RWPE2 (cell line): ENCODE data around the gene SMIM41.

Source experiments
- ATAC-seq: fragments of 200-7000 bp; cut with Tn5 transposase; 3 replicates; pipeline ENCODE4 v1.9.1; 2021; ENCODE audit warnings: low read depth
- DNase-seq: peaks from one replicate; pipeline ENCODE4 v3.0.0-alpha.2; 2020; ENCODE audit warnings: low spot score
- H3K27ac ChIP-seq: fragments of 450-650 bp; 2 replicates; pipeline ENCODE4 v1.5.1; 2017; ENCODE audit warnings: mild to moderate bottlenecking; ENCODE audit not compliant: poor library complexity, severe bottlenecking
- H3K27me3 ChIP-seq: fragments of 250-450 bp; sonication (Bioruptor Pico); 2 replicates; pipeline ENCODE4 v1.5.1; 2021; ENCODE audit warnings: mild to moderate bottlenecking, moderate library complexity; ENCODE audit not compliant: insufficient read depth, poor library complexity, severe bottlenecking
- H3K36me3 ChIP-seq: fragments of 250-450 bp; sonication (Bioruptor Pico); 2 replicates; pipeline ENCODE4 v1.5.1; 2020; ENCODE audit warnings: low read depth, mild to moderate bottlenecking, moderate library complexity
- H3K4me1 ChIP-seq: fragments of 250-450 bp; sonication (Bioruptor Pico); 2 replicates; pipeline ENCODE4 v1.5.1; 2021; ENCODE audit warnings: mild to moderate bottlenecking, moderate library complexity; ENCODE audit not compliant: insufficient read depth, poor library complexity, severe bottlenecking
- H3K4me3 ChIP-seq: fragments of 250-450 bp; sonication (Bioruptor Pico); 2 replicates; pipeline ENCODE4 v1.5.1; 2021; ENCODE audit warnings: mild to moderate bottlenecking, moderate library complexity; ENCODE audit not compliant: severe bottlenecking
- H3K9me3 ChIP-seq: fragments of 250-450 bp; sonication (Bioruptor Pico); 2 replicates; pipeline ENCODE4 v1.5.1; 2021; ENCODE audit warnings: mild to moderate bottlenecking, moderate library complexity; ENCODE audit not compliant: severe bottlenecking
- TF ChIP-seq, protein P1 (sequence below): fragments of 450-650 bp; IDR thresholded peaks from one replicate; pipeline ENCODE4 v1.5.1; 2017; ENCODE audit warnings: mild to moderate bottlenecking, moderate library complexity; ENCODE audit not compliant: poor library complexity, severe bottlenecking

SMIM41 gene

DNA sequence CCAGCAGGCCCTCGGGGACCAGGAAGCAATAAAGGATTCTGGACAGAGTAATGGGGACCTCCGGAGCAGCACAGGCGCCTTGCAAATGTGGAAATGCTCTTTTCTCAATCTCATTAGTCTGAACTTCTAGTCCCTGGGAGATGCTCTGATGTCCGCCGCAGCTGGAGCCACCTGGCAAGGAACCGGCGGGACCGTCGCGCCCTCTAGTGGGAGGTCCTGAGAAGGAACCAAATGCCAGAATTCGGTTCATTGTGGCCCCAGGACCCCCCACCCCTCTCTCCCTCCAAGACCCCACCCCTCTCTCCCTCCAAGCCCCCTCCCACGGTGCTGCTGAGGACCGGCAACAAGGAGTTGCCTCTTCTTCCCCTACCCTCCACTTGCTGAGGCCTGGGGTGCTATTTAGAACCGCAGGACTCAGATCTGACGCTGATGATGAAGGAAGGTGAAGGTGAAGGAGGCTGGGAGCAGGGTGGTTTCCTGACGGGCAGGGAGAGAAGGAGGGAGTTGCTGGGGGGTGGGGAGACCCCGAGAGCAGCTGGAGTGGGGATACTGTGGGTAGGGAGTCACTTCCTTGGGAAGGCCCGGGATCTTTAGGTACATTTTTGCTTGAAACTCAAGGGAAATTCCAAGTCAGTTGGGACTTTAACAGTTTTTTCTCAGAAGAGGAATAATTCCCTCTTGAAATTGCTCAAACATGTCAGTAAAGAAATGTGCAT is 42.5 kb downstream of the SMIM41 start:
- DNase-seq (no peak), ATAC-seq (no peak; the same call in 2 of the 3 replicates)
- TF ChIP-seq, protein P1, sequence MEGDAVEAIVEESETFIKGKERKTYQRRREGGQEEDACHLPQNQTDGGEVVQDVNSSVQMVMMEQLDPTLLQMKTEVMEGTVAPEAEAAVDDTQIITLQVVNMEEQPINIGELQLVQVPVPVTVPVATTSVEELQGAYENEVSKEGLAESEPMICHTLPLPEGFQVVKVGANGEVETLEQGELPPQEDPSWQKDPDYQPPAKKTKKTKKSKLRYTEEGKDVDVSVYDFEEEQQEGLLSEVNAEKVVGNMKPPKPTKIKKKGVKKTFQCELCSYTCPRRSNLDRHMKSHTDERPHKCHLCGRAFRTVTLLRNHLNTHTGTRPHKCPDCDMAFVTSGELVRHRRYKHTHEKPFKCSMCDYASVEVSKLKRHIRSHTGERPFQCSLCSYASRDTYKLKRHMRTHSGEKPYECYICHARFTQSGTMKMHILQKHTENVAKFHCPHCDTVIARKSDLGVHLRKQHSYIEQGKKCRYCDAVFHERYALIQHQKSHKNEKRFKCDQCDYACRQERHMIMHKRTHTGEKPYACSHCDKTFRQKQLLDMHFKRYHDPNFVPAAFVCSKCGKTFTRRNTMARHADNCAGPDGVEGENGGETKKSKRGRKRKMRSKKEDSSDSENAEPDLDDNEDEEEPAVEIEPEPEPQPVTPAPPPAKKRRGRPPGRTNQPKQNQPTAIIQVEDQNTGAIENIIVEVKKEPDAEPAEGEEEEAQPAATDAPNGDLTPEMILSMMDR = peak; percentile 91

DNA sequence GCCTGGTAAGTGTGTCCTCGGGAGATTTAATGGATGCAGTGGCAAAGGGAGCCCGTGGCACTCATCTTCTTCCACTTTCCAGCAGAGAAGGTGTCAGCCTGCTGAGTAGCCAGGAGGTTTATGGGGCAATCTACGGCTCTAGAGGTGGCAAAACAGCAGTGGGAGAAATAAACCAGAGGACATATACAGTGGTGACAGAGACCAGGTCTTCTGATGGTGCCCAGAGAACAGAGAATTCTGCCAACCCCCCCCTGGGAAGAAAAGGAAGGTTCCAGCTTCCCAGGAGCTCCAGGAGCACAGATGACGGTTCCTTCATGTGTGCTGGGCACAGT is 43.0 kb downstream of the SMIM41 start:
- H3K36me3 ChIP-seq = no peaks in the 10 kb centered on the region
- H3K9me3 ChIP-seq = no peaks in the 10 kb centered on the region
- H3K4me3 ChIP-seq = no peak overlapping the region
- no peaks in the 10 kb centered on the region for H3K27me3 ChIP-seq
- TF ChIP-seq, protein P1 = no peak
- ATAC-seq = no peak
- H3K4me1 ChIP-seq = no peaks in the 10 kb centered on the region
- no peak for DNase-seq
- no peak overlapping the region for H3K27ac ChIP-seq

More for the DNA sequence above, 42.5 kb downstream of the SMIM41 start:
- Histone ChIP-seq H3K4me3 (no peak overlapping the region), H3K4me1 (no peaks in the 10 kb centered on the region), H3K36me3 (no peaks in the 10 kb centered on the region), H3K9me3 (no peaks in the 10 kb centered on the region), H3K27me3 (no peaks in the 10 kb centered on the region), H3K27ac (no peak overlapping the region)

DNA sequence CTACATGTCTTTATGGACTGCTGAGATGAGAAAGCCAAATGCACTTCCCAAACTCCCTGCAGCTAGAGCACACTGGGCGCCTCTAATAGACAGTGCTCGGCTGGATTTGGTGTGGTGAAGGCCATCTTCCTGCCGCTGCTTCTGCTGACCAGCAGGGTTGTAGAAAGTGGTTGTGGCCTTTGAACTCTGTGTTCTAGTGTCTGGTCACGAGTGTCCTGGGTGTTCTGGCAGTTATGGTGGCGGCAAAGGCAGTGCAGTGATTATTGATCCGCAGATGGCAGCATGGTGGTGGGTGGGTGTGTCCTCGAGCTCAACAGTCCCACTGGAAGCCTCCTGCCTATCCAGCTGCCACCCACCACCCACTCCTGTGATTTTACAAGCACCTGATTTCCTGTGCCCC is 43.4 kb downstream of the SMIM41 start:
- H3K27ac ChIP-seq = no peak overlapping the region
- no peak overlapping the region for H3K4me3 ChIP-seq
- no peak for DNase-seq
- H3K27me3 ChIP-seq = no peaks in the 10 kb centered on the region
- TF ChIP-seq, protein P1 = no peak
- ATAC-seq = no peak
- no peaks in the 10 kb centered on the region for H3K9me3 ChIP-seq
- H3K36me3 ChIP-seq = no peaks in the 10 kb centered on the region
- H3K4me1 ChIP-seq = no peaks in the 10 kb centered on the region

DNA sequence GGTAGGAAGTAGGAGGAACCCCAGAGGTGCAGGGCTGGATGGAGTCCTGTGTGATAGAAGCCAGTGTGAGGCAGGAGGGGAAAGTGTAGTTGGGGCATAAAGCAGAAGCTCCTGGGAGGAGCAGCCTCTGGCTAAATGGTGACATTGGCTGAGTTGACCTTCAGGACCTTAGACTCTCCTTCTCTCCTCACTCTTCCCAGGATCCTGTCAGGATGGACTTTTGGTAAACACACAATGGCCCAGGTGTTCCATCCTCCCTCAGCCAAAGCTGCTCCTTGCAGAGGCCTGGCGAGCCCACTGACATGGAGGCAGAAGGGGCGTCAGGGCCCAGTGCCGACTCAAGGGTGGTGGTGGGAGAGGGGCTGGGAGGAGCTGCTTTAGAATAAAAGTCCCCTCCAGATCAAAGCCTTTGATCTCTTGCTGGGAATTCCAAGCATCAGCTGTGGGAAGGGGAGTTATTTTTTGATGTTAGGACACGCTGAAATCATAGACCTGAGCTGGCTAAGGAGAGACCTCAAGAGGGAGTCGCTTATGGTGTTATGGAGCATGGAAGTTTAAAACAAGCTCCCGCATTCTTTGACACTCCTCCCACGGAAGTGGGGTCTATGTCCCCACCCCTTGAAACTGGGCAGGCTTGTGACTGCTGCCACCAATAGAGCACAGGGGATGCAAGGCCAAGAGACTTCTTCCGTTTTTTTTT is 44.1 kb downstream of the SMIM41 start:
- Histone ChIP-seq H3K36me3 (no peaks in the 10 kb centered on the region), H3K4me1 (no peaks in the 10 kb centered on the region), H3K27me3 (no peaks in the 10 kb centered on the region), H3K4me3 (no peak overlapping the region), H3K9me3 (no peaks in the 10 kb centered on the region), H3K27ac (no peak overlapping the region)
- TF ChIP-seq, protein P1 = no peak
- DNase-seq (no peak), ATAC-seq (no peak)

DNA sequence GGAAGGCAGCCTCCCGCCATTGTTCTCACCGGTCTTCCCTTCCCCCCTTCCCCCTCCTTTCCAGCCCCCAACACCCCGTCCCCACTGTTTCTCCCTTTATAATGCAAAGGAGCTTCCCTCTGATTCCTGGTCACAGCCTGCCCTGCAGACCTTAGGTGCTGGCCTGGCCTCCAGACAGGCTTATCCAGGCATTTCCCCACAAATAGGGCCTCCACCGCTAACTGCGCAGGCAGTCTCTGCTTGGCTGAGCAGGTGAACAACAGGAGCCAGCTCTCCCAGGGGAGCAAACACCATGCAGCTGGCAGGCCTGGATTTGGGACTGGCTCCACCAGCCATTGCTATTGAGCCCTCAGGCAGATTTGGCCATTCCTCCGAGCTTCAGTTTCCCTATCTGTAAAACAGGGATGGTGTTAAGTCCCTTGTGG is 46.0 kb downstream of the SMIM41 start:
- Histone ChIP-seq H3K36me3 (no peaks in the 10 kb centered on the region), H3K27ac (no peak overlapping the region), H3K4me3 (no peak overlapping the region), H3K27me3 (no peaks in the 10 kb centered on the region), H3K9me3 (no peaks in the 10 kb centered on the region), H3K4me1 (no peaks in the 10 kb centered on the region)
- no peak for DNase-seq
- TF ChIP-seq, protein P1 = no peak
- ATAC-seq = no peak
